ENCODE results near the gene GPAT2. TPM values are rescaled to one million over a fixed set of nuclear protein-coding genes. Genes with fewer than 3 reads are reported as not detected.
"Not testable (repeated sequence)": the region's sequence is repeated elsewhere in the genome, so short reads cannot be mapped to it uniquely, and the experiment has no call there.

Gene GPAT2
- total RNA-seq, 2 donors from 2014 or later = 6.8 to 8.3 TPM

DNA sequence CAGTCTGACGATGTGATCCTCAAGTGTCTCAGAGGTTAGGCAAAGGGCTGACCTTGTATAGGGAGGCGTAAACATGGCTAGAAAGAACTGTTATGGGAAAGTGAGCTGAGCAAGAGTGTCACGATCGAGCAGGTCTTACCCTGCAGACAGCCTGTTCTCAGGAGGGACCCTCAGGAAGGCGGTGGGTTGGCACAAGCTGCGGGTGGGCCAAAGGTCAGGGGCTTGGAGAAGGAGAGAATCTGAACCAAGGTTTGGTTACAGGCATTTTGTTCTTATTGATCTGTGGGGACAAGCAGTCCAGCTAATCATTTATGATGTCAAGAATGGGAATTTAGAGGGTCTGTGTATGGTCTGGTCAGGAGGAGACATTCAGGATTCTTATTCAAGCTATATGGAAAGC, 26.7 kb downstream of the GPAT2 start:
- ATAC-seq = not testable (repeated sequence)

GRCh38 chr2:96006248-96006647, 28.5 kb downstream of the GPAT2 start:
- ATAC-seq, DNase-seq: not testable (repeated sequence)
- intact Hi-C loops (cut with DNase I) = loop anchor here (10.0 kb wide), 2 partner anchors 99 to 109 kb away; partner anchors contain the start of gene ADRA2B (in 1 of the 2)

More for the DNA sequence above, 26.7 kb downstream of the GPAT2 start:
- DNase-seq = not testable (repeated sequence)
- intact Hi-C loops (cut with DNase I) = loop anchor here (10.0 kb wide), 2 partner anchors 97 to 107 kb away; partner anchors contain the start of gene ADRA2B (in 1 of the 2)

DNA sequence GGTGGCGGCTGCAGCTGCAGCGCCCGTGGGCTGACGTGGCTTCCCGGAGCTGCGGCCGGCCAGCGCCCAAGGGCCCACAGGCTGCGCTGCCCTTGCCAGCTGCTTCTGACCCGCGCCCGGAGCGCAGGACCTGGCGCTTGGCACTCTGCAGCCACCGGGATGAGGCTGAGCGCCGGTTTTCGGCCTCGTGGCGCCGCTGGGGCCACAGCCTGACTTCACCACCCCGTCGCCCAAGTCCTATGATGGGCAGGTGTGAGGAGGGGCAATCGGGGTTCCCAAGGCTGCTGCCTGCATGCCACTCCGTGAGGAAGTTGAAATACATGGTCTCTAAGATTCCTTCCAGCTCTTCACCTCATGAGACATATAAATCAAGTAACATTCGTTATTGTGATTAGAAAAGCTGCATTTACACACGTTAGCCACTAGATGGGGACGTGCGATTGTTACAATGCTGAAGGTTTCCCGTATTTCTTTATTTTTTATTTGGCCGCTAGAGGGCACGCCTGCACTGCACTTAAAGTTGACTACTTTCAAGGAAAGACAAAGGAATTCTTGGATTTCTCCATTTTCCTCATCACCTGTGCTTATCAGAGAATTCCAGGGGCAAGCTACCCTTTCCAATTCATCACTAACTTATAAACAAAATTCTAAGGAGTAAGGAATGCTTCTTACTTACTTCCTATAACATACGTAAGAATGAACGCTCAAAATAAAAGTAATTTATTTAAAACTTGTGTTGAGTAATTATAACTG, 42.0 kb downstream of the GPAT2 start:
- intact Hi-C loops (cut with DNase I) = not testable (repeated sequence)

GRCh38 chr2:95992102-95992501, 42.6 kb downstream of the GPAT2 start:
- DNase-seq; intact Hi-C loops (cut with DNase I): not testable (repeated sequence)
- peak; percentile 79 to 89 for ATAC-seq

More for the DNA sequence above, 42.0 kb downstream of the GPAT2 start:
- ATAC-seq = peak; percentile 88 to 90
- not testable (repeated sequence) for DNase-seq

DNA sequence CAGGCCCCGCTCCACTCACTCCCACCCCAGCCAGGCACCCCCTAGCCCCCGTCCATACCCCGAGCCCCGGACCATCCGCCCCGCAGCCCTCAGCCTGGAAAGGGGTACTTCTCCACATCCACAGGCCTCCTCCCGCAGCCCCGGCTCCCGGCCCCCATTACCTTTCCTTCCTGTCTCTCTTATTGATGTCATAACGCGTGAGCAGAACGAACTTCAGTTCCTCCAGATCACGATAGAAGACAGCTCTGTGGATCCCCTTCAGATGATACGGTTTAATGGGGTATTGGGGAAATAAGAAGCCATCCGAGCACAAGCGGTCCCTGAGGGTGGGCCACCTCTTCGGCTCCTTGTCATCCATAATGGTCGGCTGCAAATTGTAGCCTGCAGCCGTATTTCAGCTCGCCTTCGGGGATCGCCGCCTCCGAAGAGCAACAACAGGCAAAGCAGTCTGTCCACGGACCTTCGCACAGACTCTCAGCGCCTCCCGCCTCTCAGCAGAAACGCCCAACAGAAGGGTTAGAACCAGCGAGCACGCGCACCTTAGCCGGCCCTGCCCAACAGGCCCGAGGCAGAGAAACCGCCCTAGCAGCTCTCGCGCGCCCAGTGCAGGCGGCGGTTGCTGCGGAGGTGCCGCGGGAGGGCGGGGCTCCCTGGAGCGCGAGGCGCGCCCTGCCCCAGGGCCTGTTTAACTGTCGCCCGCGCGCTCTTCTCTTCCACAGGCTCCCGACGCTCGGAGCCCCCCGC, 43.2 kb downstream of the GPAT2 start, which contains the start of gene ANKRD36C:
TSS of gene ANKRD36C (minus strand) at position 474 of the 744 bp plus-strand sequence. CDS start at position 358, 116 bp downstream.
- DNase-seq = not testable (repeated sequence)

GRCh38 chr2:95990884-95991283, 43.8 kb downstream of the GPAT2 start:
- DNase-seq; ATAC-seq; intact Hi-C loops (cut with DNase I): not testable (repeated sequence)

More for the DNA sequence above, 43.2 kb downstream of the GPAT2 start, which contains the start of gene ANKRD36C:
- intact Hi-C loops (cut with DNase I) = not testable (repeated sequence)
- ATAC-seq = peak; percentile 93 to 97

Other genes starting within 250 kb of the GPAT2 start
- gene ANKRD36C, start 43.1 kb downstream of the GPAT2 start, total RNA-seq = 10 to 100 TPM in 1 of 2 donors, 1 to 10 TPM in 1; 9.7 to 11.1 TPM
- 1 to 10 TPM; 1.6 to 2.3 TPM for gene ADRA2B, start 81.7 kb upstream of the GPAT2 start, total RNA-seq
- gene ASTL, start 103.6 kb upstream of the GPAT2 start, total RNA-seq = not detected
- 1 to 10 TPM; 1.6 to 2.4 TPM for gene DUSP2, start 110.5 kb upstream of the GPAT2 start, total RNA-seq
- 100 to 1,000 TPM; 135 to 185 TPM for gene STARD7, start 173.9 kb upstream of the GPAT2 start, total RNA-seq
- gene TMEM127, start 231.1 kb upstream of the GPAT2 start, total RNA-seq = 10 to 100 TPM; 64.4 to 86.6 TPM
- 10 to 100 TPM; 50.0 to 52.7 TPM for gene CIAO1, start 231.3 kb upstream of the GPAT2 start, total RNA-seq